Measurements from ENCODE around the gene RBMS3.
"Not testable (repeated sequence)": the region's sequence is repeated elsewhere in the genome, so short reads cannot be mapped to it uniquely, and the experiment has no call there.

The RBMS3 gene

DNA sequence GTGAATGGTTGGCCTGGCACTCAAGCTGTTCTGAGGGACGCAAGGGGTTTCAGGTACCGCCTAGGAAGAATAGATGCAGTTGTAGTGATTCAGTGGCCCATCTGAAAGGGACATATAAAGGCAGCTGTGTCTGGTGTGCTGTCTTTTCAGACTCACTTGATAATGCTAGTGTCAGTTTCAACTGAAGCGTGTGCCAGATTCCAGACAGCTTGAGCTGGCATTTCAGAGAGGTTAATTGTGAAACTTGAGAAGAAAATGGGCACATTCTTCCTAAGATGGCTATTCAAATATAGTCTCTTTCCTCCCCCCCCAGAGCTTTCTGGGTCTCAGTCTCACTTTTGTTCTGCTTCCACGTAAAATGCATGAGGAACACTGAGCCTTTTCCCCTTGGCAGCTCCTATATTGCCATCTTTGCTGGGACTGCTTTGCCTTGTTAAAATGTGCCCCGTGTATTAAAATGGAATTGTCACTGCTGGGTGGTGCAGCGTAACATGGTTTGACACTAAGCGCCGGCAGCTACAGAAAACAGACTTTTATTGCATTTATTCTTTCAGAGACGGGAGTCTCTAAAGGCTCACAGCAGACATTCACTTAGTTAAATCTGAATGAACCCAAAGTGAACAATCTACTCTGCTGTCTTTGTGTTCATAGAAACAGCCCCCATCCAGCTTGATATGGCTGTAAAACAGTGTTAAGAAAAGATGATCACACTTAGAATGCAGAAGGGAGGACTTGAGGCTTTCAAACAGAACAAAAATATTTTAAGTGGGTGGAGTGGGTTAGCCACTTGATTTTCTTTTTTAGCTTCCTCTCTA, 478.7 kb downstream of the RBMS3 start:
- no peak for DNase-seq (ENCODE audit: low read depth in 1 of 2, low spot score in 1 of 2)

DNA sequence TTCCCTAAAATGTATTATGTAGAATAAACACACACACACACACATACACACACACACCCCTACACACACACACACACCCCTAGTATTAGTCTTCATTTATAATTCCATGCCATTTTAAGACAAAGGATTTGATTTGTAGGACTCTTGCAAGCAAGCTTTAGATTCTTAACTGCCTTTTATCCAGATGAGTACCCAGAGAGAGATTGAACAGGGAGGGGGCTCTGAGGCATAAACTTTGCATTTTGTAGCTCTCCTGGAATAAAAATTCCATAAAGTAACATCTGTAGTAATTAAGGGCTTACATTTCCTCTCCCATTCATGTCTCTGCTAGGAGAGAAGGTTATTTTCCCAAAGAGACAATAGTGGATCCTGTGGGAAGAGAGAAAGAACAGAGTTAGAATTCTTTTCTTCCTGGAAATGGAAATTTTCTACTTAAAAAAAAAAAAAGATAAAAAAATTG, 479.4 kb downstream of the RBMS3 start:
- no peak for DNase-seq (ENCODE audit: low read depth in 1 of 2, low spot score in 1 of 2)

DNA sequence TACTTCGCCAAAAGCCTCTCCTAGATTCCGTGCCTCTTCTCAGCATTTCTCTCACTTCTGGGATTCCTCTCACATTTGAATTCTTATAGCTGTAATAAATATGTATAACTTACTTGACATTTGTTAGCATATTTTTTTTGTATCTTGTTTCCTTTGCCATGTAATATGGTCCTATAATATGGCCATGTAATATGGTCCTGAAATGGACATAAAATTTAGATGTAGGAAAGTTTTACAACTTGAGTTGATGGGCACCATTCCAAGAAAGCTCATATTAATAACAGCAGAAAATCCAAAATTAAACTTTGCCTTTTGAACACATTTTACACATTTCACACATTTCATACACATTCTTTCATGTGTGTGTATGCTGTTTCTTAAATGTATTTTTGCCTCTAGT, 480.6 kb downstream of the RBMS3 start:
- DNase-seq (ENCODE audit: low read depth in 1 of 2, low spot score in 1 of 2): no peak

DNA sequence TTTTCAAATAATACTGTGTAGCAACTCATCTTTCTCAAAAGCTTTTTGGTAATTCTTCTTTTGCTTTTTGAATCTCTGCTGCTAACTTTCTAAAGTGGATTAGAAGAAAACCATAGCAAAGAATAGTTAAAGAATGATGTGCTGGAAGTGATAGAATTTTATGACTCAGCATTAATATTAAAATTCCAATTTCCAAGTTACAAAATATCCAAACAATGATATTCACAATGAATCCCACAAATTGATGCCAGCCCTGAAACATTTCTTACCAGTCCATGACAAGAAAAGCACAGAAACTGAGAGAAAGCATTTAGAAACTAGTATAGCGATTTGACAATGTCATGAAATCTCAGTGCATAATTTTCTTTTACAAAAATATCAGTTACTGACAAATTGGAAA, 482.2 kb downstream of the RBMS3 start:
- DNase-seq (ENCODE audit: low read depth in 1 of 2, low spot score in 1 of 2): no peak

DNA sequence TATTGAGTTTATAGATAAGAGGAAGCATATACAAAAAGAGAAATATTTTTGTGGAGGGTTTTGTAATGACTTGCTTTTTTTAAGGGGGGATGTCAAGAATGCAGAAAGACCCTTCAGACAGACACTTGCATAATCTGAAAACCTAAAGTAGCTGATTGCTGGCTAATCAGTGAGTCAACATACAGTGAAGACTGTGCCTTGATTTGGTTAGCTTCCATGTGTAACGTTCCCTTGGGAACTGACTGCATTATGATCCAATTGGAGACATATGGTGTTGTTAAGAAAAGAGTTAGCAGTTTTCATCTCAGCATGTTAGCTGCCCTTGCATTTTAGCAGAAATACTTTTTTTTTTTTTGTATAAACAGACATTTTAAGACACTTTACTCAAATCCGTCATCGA, 483.2 kb downstream of the RBMS3 start:
- no peak for DNase-seq (ENCODE audit: low read depth in 1 of 2, low spot score in 1 of 2)

DNA sequence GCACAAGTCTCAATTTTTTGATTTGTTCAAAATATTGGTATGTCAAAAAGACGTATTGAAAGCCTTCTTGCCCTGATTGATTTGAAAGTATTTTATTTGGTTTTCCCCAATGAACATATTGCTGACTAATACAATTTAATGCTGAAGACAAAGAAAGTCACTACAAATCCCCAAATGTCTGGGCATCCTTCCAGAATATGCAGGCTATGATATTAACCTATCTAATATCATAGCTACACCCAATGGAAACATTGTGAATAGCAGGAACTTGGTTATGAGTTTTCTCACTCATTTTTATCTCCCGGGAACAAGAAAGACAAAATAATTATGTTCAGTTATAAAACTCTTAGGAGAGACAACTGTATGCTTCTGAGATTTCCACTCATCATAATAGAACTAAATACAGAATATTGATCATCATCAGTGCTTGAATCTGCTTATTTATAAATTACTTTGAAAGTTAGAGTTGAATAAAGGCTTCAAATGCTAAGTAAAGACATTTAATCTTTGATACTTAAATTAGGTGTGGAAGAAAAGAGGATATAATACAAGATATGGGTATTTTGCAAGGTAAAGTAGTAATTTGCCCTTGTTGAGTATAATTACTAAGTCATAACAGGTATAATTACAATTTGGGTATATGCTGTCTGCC, 483.9 kb downstream of the RBMS3 start:
- no peak for DNase-seq (ENCODE audit: low read depth in 1 of 2, low spot score in 1 of 2)

DNA sequence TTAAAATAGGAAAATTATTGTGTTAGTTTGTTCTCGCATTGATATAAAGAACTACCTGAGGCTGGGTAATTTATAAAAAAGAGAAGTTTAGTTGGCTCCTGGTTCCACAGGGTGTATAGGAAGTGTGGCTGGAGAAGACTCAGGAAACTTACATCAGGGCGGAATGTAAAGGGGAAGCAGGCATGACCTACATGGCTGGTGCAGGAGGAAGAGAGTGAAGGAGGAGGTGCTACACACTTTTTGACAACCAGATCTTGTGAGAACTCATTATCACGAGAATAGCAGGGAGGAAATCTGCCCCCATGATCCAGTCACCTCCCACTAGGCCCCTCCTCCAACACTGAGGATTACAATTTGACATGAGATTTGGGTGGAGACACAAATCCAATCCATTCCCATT, 490.7 kb downstream of the RBMS3 start:
- no peak for DNase-seq (ENCODE audit: low read depth in 1 of 2, low spot score in 1 of 2)

DNA sequence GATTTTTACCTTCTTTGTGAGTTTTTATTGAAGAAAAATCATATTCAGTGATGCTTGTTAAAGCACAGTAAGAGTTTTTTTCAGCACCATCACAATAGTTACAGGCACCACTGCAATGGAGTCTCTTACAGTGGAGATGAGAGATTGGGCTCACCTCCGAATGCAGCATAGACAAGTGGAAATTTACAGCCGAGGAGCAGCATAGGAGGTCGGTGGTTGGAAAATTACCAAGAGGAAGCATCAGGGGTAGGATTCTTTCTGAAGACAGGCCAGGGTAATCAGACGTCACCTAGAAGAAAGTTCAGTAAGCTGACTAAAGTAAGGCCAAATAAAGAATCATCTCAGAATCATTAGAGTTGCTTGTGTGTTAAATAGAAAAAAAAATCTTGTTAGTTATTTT, 491.6 kb downstream of the RBMS3 start:
- DNase-seq (ENCODE audit: low read depth in 1 of 2, low spot score in 1 of 2): no peak

DNA sequence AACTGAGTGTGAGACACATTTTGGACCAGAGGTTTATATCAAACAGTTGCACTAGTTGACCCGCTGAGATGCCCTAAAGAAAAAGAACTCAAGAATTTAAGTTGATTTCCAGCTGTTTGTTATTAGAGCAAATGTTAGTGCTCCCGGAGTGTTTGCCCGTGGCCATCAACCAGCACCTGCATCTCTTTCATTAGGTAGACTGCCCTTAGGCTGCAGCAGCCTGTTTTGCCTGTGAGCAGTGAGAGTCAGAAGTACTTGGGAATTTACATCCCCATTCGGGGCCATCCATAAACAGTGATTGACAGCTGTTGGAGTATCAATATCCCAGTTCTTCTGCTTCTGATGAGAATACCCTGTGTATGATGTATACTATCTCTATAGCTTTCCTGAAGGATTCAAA, 492.6 kb downstream of the RBMS3 start:
- no peak for DNase-seq (ENCODE audit: low read depth in 1 of 2, low spot score in 1 of 2)

DNA sequence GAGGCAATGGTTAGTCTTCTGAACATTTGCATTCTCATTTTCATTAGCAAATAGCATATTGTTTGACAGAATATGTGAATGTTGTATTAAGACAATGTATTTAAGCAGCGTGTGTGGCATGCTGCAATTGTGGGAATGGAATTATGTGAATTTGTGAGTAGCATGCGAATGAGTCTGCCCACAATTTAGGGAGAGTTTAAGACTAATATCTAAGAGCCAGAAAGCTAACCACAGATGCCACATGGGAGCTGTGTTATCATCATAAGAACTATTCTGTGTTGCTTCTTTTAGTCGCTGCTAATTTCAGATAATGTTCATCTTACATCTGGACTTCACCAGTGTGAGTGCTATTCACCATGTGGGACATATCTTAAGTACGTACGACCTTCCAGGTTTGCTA, 494.5 kb downstream of the RBMS3 start:
- DNase-seq (ENCODE audit: low read depth in 1 of 2, low spot score in 1 of 2): no peak

DNA sequence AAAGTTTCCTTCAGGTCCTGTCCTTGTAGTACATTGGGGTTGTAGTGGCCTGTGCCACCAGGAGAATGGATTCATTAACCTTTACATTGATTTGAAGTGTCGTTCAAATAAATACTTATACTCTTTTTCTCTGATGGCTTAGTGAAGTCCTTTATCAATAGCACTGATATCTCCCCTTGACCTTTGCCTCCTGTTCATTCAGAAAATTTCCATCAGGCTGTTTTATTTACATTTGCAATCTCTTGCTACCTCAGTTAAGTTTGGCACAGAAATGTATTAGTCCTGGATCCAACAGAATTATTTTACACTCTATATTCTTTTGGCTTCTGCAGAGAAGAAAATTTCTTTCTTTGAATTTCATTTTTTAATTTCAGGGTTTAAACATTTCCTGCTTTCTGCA, 497.0 kb downstream of the RBMS3 start:
- no peak for DNase-seq (ENCODE audit: low read depth in 1 of 2, low spot score in 1 of 2)

DNA sequence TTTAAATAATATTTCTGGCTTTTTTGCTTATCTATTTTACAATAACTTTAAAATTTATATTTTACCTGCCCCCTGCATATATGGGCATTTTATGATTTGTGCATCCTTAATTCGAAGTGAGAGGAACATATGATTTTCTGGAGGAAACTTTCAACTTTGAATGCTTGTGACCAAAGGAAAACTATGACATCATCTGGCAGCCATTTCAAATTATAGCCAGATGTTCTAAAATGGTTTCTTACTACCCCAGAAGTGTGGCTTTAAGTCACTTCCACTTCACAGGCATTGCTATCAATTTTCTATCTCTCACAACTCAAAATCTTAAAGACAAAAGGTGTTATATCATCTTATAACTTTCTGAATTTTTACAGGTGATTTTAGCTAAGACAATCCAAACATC, 508.8 kb downstream of the RBMS3 start:
- no peak for DNase-seq (ENCODE audit: low read depth in 1 of 2, low spot score in 1 of 2)

DNA sequence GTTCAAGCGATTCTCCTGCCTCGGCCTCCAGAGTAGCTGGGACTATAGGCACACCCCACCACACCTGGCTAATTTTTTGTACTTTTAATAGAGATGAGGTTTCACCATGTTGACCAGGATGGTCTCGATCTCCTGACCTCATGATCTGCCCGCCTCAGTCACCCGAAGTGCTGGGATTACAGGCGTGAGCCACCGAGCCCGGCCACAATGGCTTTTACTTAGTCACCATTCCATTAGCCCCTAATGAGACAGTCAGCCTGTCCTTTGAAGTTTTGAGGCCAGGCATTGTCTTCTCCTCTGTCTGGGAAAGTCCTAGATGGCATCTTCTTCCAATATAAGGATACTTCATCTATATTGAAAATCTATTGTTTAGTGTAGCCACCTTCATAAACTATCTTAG, 515.9 kb downstream of the RBMS3 start:
- no peak for DNase-seq (ENCODE audit: low read depth in 1 of 2, low spot score in 1 of 2)

DNA sequence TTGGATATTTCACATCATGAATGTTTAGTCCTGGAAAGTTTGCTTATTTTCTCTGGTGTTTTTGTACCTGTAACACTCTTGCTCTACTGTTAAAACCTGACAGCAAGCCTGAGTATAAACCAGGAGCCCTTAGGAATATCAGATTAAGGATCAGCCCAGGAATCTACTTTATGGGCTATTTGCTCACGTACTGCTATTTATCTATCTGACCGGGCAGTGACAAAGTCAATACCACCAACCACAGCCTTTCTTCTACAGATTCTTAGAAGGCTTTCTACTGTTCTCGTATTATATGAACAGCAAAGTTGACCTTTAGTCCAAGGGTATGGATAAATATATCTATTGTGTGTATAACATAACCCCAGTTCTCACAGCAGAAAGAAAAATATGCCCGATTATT, 521.2 kb downstream of the RBMS3 start:
- no peak for DNase-seq (ENCODE audit: low read depth in 1 of 2, low spot score in 1 of 2)

DNA sequence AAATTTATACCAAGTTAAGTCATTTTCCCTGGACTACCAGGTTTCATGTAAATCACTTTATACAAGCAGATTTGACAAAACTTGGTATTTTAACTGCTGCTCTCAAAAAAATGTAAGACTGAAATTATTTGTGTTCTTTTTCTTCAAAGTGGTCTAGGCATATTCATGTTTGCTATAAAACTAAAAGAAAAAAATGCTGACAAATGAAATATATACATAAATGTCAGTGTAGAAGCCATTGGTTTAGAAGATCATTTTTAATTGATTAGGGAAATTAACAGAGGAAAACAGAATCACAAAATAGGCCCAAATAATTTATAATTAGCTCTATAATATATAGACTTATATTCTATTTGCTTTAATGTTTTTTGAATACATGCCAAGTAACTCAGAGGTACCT, 523.2 kb downstream of the RBMS3 start:
- no peak for DNase-seq (ENCODE audit: low read depth in 1 of 2, low spot score in 1 of 2)

DNA sequence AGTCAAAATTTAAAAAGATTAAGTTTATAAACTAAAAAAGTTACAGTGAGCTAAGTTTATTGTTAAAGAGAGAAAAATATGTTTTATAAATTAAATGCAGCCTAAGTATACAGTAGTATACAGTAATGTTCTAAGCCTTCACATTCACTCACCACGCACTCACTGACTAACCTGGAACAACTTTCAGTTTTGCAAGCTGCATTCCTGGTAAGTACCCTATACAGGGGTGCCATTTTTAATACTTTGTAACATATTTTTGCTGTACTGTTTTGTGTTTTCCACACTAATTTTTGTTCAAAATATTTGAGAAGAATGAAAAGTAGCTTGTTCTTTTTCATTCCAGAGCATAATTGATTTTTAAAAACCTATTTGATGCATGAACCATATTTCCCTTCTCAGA, 524.9 kb downstream of the RBMS3 start:
- DNase-seq (ENCODE audit: low read depth in 1 of 2, low spot score in 1 of 2): no peak

DNA sequence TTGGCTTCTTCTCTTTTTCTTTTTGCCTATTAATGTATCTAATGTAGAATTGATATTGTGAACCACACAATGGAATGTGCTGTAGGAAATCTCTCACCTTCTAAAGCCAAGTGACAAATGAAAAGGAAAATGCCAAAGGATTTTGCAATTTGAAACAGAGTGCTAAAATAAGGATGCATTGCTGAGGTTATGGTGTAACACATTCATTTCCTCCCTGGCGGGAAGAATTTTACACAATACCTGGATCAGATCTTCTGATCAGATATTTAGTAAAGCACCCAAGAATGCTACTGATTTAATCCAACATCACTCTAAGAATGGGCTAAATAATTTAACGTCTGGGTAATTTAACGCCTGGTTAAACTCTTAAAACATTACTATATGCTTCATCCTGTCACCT, 527.5 kb downstream of the RBMS3 start:
- not testable (repeated sequence) for DNase-seq (ENCODE audit: low read depth in 1 of 2, low spot score in 1 of 2)

DNA sequence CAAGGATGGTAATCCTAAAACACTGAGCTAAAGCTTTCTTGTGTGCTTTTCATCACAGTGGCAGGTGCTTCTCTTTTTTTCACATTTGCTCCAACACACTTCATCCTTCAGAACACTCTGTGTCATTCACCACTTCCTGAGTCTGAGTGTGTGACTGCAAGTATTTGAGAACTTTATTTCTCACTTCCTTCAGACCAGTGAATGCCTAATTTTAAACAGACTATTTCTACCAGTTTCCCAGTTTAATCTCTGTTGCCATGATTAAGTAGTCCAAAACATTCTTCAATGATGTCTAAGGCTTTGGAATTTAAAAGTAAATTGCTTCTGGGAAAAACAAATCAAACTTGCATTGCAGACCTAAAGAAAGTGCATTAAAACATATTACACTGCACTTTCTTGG, 541.2 kb downstream of the RBMS3 start:
- no peak for DNase-seq (ENCODE audit: low read depth in 1 of 2, low spot score in 1 of 2)

DNA sequence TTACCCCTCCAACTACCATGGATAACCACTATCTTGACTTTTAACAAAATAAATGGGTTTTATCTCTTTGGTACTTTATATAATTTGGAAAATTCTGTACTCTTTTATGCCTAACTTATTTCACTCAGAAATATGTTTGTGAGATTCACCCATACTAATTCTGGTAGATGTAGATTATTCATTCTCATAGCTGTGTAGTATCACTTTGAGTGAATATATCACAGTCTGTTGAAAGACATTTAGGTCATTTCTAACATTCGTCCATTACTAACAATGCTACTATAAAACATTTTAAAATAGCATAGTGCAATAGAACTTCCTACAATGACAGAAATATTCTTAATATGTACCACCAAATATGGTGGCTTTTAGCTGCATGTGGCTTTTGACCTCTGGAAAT, 542.4 kb downstream of the RBMS3 start:
- no peak for DNase-seq (ENCODE audit: low read depth in 1 of 2, low spot score in 1 of 2)

DNA sequence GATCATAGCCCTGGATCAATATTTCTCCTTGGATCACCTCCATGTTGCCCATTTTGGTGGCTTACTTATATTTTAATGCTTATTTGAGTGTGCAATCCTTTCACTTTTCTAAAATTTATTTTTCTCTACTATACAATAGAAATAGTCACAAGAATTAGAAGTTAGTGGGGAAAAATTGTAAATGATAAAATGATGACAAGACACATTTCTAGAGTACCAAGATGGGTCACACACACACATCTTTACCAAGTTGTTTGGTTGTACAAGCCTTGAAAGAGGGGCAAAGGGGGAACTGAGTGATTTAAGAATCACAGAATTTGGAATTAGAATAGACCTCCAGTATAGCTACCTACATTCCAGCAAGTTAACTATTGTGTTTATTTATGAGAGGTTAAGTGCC, 545.8 kb downstream of the RBMS3 start:
- DNase-seq (ENCODE audit: low read depth in 1 of 2, low spot score in 1 of 2): no peak

DNA sequence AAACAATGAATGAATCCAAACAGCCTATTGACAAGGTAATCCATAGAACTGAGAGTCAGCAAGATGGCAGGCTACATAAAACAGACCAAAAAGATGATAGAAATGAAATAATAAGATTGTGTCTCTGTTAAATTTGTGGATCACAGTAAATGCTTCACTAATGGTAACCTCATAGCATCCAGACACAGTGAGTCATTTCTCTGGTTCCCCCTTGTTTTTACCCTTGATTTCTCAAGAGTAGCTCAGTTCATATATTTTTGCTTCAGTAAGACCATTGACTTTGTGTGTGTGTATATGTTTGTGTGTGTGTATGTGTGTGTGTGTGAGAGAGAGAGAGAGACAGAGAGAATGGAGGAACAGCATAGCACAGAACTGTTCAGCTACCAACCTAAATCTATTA, 546.9 kb downstream of the RBMS3 start:
- DNase-seq (ENCODE audit: low read depth in 1 of 2, low spot score in 1 of 2): no peak

DNA sequence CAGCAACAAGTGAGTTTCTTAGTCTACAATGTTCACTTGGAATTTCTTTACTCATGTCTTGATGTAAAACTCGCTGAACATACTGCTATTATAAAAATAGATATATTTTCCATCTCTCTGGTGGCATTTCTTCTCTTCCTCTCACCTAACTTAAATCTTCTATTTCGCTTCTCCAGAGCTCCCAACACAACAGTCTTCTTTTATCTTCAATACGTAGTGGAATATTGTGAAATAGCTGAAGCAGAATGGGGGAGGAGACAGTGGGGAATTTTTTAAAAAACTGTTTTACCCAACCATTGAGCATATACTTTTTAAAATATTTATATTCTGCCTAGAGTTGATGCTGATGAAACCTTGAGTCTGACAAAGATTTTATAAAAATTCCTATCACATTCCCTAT, 548.5 kb downstream of the RBMS3 start:
- no peak for DNase-seq (ENCODE audit: low read depth in 1 of 2, low spot score in 1 of 2)

DNA sequence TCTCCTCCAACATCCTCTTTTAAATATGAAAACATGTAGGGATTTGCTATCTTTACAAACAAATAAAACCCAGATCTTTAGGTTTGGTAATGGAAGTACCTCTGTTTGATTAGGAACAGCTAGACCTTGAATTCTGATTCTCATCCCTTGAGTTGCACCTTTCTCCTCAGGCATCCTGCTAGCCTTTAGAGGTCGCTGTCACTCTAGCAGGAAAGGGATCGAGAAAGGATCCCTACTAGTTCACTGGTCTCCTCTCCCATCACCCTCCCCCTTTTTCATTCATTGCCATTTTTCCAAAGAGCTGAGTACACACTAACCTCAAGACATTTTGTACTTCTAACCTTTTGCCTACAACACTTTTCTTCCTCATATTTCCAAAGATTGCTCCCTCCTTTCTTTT, 569.8 kb downstream of the RBMS3 start:
- no peak for DNase-seq (ENCODE audit: low read depth in 1 of 2, low spot score in 1 of 2)

Data from activated T-helper 1 cell treated with anti-CD3 and anti-CD28 coated beads, Interleukin-2, amount 50 U/mL, for 16 hours (primary cell).